GM18873 (cell line): ENCODE data around the gene SEC24A.
"Not testable (repeated sequence)": the region's sequence is repeated elsewhere in the genome, so short reads cannot be mapped to it uniquely, and the experiment has no call there.

Source experiments
- ATAC-seq: cut with Tn5 transposase; IDR thresholded peaks from one replicate; pipeline ENCODE4 v1.9.1; 2021; ENCODE audit warnings: mild to moderate bottlenecking, moderate library complexity, moderate number of reproducible peaks; ENCODE audit not compliant: unreplicated experiment, low FRiP score

SEC24A gene

DNA sequence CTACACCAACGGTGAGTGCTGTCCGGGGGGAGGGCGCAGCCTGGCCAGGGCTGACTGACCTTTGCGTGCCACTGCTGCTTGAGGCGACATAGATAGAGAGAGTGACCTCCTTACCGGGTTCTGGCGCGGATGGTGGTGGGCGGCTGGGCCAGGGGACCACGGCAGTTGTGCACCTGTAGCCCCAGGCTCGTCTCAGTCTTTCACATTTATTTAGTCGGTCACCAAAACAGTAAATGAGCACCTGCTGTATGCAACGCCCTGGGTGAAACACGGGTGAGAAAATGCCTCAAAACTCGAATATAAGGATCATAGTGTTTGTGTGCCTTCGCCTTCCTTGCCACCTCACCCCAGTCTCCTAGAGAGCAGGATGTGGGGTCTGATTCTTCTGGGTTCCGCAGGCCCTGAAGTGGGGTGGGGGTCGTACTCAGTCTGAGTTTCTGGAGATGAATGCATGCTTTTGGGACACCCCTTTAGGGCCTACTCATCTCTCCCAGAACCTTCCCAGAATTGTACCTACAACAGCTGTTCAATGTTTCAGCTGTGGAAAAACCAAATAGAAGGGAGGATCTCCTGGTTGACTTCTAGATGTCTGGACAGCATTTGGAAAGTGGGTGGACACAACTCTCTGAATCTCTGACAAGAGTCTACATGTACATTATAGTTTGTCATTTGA lies 714 bp downstream of the SEC24A start:
- peak; percentile 3 for ATAC-seq

DNA sequence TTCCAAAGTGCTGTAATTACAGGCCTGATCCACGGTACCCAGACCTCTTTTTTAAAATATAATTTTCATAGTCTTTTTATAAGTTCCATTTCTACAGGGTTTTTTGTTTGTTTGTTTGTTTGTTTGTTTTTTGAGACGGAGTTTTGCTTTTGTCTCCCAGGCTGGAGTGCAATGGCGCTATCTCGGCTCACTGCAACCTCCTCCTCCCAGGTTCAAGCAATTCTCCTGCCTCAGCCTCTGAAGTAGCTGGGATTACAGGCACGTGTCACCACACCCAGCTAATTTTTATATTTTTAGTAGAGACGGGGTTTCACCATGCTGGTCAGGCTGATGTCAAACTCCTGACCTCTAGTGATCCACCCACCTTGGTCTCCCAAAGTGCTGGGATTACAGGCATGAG lies 2.1 kb downstream of the SEC24A start:
- ATAC-seq: not testable (repeated sequence)

DNA sequence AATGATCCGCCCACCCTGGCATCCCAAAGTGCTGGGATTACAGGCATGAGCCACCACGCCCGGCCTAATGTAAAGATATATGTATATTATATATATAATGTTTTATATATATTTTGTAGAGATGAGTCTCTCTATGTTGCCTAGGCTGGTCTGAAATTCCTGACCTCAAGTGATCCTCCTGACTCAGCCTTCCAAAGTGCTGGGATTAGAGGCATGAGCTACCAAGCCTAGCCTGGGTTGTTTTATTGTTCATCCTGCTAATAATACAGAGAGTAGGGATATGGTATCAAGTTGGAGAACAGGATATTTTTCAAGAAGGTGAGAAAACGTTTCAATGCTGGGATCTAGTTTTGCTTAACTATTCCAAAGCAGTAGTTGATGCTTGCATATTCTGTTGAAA lies 2.9 kb downstream of the SEC24A start:
- ATAC-seq: no peak

DNA sequence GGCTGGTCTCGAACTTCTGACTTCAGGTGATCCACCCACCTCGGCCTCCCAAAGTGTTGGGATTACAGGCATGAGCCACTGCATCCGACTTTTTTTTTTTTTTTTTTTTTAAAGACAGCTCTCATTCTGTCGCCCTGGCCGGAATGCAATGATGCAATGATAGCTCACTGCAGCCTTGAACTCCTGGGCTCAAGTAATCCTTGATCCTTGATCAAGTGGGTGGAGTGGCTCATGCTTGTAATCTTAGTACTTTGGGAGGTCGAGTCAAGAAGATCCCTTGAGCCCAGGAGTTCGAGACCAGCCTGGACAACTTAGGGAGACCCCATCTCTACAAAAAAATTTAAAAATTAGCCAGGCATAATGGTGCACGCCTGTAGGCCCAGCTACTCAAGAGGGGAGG lies 8.1 kb downstream of the SEC24A start:
- no peak for ATAC-seq

DNA sequence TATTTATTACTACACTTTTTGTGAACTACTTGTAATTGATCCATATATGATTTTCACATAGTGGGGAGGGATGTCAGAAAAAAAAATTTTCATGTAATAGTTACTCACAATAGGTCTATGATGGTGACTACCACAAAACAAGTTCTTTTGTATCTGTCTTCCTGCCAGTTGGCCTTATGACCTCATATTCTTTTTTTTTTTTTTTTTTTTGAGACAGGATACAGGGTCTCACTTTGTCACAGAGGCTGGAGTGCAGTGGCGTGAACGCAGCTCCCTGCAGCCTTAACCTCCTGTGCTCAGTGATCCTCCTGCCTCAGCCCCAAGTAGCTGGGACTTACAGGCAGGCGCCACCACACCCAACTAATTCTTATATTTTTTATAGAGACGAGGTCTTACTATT lies 10.9 kb downstream of the SEC24A start:
- no peak for ATAC-seq

DNA sequence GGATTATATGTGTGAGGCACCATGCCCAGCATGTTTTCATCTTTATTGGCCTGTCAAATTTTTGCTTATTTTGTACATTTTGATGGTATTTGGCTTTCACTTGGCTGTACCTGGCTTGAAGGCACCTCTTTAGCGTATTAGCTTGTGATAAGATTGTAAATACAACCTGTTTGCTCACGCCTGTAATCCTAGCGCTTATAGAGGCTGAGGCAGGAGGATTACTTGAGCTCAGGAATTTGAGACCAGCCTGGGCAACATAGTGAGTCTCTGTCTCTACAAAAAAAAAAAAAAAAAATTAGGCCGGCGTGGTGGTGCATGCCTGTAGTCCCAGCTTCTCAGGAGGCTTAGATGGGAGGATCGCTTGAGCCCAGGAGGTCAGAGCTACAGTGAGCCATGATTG lies 11.3 kb downstream of the SEC24A start:
- no peak for ATAC-seq

DNA sequence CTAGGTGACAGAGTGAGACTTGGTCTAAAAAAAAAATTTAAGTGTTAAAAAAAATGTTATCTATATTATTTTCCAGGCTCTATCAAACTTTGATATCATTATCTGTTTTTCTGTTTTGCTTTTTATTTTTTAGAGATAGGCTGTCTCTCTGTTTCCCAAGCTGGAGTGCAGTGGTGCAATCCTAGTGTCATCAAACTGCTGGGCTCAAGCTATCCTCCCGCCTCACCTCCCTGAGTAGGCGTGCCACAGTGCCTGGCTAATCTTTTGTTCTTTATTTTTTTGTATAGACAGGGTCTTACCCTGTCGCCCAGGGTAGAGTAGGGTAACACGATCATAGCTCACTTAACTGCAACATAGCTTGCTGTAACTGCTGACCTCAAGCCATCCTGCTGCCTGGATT lies 14.4 kb downstream of the SEC24A start:
- ATAC-seq: no peak

DNA sequence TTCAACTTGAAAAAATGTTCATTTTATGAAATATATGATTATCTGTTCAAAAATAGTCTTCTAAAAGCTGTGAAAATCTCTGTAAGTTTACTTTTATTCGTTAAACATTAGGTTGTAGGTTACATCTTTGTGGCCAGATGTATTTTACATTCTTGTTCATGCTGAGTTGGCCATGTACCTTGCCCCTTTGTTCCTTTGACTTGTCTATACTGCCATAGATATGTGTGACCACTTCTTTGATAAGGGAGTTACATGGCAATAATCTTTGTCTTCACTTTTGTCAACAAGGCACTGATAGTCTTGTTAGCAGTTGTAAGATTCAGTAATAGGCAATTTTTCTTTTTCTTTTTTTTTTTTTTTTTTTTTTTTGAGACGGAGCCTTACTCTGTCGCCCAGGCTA lies 15.9 kb downstream of the SEC24A start:
- ATAC-seq: no peak

DNA sequence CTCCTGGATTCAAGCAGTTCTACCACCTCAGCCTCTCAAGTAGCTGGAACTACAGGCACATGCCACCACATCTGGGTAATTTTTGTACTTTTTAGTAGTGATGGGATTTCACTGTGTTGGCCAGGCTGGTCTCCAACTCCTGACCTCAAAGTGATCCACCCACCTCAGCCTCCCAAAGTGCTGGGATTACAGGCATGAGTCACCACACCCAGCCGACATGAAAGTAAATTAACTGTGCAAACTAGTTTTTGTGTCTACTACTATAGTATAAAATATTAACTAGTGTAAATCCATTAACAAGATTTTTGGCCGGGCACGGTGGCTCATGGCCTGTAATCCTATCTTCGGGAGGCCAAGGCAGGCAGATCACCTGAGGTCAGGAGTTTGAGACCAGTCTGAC lies 25.0 kb downstream of the SEC24A start:
- not testable (repeated sequence) for ATAC-seq

DNA sequence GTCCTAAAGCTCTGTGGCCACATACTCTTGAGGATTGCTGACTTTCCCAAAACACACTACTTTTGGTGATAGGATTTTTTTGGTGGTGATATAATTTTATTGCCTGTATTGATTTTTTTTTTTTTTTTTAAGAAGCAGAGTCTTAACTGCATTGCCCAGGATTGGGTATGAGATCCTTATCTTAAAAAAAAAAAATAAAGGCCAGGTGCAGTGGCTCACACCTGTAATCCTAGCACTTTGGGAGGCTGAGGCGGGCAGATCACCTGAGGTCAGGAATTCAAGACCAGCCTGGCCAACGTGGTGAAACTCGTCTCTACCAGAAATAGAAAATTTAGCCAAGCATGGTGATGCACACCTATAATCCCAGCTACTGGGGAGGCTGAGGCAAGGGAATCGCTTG lies 28.8 kb downstream of the SEC24A start:
- not testable (repeated sequence) for ATAC-seq

DNA sequence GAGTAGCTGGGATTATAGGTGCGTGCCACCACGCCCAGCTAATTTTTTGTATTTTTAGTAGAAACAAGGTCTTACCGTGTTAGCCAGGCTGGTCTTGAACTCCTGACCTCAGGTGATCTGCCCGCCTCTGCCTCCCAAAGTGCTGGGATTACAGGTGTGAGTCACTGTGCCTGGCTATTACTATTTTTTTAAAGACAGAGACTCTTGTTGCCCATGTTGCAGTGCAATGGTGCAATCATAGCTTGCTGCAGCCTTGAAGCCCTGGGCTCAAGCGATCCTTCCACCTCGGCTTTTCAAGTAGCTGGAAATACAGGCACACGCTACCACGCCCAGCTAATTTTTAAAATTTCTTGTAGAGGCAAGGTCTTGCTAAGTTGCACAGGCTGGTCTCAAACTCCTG lies 41.6 kb downstream of the SEC24A start:
- ATAC-seq: not testable (repeated sequence)

DNA sequence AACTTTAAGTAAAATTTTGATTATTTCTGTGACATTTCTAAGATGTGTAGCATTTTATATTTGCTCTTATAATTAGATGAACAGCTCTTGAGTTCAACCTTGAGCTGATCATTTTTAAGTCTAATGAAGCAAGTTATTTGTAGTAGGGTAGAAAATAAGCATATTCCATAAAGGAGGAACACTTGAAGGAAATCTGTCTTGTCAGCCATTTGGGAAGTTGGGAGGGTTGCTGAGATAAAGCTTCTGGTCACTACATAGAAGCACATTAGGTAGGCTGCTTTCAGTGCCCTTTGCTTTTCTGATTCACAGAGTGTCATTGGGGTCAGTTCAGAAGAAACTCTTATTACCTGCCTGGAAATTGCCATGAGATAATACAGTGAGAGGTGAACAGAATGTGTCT lies 44.1 kb downstream of the SEC24A start:
- ATAC-seq: no peak

DNA sequence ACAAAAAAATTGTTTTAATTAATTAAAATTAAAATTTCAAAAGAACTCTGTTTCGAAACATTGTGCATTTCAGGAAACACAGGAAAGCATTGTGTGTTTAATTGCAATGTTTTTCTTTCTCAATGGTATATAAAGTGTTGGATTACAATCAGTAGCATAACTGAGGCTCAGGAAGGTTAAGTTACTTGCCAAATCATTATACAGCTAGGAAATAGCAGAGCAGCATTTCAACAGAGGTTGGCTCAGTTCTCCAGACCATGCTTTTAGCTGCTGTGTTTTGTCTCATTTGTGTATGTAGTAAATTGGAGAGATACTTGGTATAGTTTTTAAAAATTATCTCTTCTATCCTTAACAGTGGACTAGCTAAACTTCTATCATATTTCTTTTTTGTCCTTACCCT lies 59.7 kb downstream of the SEC24A start:
- ATAC-seq: no peak

DNA sequence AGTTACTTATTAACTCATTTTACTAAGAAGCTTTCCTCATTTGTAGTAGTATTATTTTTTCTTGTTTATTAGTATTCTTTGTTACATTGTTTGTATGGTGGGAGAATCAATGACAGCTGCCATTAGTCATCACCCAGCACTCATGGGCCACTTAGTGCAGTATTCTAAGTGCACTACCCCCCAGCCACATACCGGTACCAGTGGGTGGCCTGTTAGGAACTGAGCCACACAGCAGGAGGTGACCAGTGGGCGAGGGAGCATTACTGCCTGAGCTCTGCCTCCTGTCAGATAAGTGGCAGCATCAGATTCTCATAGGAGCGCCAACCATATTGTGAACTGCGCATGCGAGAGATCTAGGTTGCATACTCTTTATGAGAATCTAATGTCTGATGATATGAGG lies 65.5 kb downstream of the SEC24A start:
- no peak for ATAC-seq

DNA sequence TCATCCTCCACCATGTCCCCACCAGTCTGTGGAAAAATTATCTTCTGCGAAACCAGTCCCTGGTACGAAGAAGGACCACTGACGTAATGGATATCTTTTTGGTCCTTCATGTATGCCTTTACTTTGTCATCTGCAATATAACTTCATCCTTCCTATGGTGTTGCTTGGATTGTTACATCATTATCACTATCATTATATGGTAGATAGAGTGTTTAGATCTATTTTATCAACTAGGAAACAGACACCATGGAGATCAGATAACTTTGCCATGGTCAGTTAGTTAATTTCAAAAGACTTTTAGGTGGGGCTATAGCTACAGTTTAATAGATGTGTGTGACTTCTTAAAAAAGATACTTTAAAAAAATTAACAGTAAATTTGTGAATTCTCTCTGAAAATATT lies 66.0 kb downstream of the SEC24A start:
- no peak for ATAC-seq

DNA sequence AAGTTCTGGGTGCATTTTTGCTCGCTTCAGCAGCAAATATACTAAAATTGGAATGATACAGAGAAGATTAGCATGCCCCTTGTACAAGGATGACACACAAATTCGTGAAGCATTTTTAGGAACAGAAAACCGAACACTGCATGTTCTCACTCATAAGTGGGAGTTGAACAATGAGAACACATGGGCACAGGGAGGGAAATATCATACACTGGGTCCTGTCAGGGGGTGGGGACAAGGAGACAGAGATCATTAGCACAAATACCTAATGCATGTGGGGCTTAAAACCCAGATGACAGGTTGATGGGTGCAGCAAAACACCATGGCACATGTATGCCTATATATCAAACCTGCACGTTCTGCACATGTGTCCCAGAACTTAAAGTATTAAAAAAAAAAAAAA lies 66.9 kb downstream of the SEC24A start:
- ATAC-seq: not testable (repeated sequence)

DNA sequence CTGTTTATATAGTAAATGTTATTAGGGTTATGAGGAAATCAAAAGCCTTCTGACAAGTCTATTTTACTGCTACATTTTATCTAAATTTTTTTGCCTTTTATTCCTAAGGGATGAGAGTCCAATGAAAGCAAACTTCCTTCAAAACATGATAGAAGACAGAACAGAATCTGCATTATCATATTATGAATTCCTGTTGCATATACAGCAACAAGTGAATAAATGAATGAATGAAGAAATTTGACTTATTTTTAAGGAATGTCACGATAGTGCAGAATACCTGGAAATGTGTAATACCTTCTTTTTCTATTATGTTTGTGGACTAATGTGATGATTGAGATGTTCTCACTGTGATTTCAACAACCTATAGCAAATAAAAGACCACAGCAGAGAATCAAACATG lies 76.3 kb downstream of the SEC24A start:
- ATAC-seq: no peak

DNA sequence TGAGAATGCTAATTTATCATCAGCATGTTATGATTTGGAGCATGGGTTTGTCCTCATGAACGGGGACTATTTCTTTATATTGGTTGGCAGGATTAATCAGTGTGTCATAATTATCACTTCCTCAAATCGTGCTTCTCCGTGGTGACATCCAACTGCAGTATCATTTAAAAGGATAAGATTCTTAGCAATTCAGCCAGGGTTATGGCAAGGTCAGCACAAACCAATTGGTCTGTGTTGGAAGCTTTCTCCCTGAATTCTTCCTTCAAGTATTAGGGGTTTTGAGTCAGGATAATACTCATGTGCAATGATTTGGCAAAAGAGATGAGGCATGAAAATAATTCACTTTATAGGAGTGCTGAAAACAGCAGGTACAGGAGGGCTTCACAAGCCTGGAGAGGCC lies 84.2 kb downstream of the SEC24A start:
- ATAC-seq: no peak

DNA sequence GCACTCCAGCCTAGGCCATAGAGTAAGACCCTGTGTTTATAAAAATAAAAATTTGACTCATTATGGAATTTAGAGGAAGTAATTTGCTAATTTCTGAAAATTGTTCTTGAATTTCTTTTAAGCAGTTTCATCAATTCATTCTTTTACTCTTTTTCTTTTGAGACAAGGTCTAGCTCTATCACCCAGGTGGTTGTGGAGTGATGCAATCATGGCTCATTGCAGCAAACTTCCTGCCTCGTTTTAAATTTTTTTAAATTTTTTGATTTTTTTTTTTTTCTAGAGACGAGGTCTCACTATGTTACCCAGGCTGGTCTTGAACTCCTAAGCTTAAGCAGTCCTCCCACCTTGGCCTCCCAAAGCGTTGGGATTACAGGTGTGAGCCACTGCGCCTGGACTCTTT lies 86.7 kb downstream of the SEC24A start:
- ATAC-seq: no peak

DNA sequence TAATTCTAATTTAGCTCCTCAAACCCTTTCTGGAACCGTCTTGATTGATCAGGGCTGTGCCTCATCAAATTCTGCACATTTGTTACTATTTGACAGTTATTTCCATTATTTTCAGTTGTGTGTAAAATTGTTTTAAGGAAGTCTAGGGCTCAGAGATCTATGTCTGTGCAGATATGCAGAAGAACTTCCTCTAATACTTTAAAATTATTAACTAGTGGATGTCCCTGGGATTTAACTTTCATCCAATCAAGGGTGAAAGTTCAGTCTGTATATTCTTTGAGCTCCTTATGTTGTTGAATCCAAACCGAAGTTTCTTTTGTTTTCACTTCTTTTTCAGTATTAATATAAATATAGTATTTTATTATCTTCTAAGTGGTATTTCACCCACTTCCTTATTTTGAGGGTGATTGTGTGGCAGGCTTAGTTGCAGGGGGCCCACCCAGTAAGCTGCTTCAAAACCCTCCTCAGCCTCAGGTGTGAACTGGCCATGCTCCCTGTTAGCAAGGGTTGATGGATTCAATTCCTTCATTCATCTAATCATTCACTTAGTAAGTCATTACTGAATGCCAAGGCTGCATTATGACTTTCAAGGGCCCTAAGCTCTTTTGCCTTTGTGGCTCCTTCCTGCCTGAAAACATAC lies 87.7 kb downstream of the SEC24A start:
- no peak for ATAC-seq

DNA sequence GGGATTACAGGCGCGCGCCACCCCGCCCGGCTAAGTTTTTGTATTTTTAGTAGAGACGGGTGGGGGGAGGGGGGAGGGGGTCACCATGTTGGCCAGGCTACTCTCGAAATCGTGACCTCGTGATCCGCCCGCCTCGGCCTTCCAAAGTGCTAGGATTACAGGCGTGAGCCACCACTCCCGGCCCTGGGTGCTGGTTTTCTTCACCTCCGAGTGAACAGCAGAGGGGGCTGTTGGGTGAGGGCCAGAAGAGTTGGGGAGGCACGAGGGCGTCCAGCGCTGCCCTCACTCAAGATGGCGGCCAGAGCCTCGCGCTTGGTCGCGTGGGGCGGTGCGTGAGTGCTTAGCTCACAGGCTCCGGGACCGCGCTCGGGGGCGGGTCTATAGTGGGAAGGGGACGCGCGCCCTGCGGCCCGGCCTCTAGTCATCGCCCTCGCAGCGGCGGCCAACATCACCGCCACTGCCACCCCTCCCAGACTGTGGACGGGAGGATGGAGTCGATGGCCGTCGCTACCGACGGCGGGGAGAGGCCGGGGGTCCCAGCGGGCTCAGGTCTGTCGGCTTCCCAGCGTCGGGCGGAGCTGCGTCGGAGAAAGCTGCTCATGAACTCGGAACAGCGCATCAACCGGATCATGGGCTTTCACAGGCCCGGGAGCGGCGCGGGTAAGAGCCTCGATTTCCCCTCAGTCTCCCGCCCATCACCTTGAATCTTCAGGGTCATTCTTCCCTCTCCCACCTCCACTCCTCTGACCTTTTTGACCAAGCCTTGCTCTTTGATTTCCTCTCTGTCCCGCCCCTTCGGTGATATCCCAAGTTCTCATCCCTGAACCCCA lies 89.8 kb downstream of the SEC24A start, which contains the start of gene CAMLG:
Gene CAMLG, plus strand, starts transcription at position 416 of the 830 bp plus-strand sequence. Its CDS starts 73 bp downstream, at position 489.
- ATAC-seq: peak; percentile 92
